ENCODE data around the gene DCTN3. TPM values are rescaled to one million over a fixed set of nuclear protein-coding genes. Genes with fewer than 3 reads are reported as not detected.
"Not testable (repeated sequence)": the region's sequence is repeated elsewhere in the genome, so short reads cannot be mapped to it uniquely, and the experiment has no call there.

DCTN3 gene
- total RNA-seq, 2 experiments from 2014 or later, result 65.9 to 68.4 TPM

DNA sequence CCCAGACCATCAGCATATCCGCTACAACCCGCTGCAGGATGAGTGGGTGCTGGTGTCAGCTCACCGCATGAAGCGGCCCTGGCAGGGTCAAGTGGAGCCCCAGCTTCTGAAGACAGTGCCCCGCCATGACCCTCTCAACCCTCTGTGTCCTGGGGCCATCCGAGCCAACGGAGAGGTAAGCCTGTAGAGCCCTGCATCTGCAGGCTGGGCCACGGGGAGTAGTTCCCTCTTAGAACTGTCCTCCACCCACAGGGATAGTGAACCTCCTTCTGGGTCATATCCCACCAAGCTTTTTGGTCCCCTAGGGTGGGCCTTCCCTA lies 26.7 kb upstream of the DCTN3 start:
- Mint-ChIP-seq H3K36me3 (ENCODE audit: low read depth) (peaks cover 25% of the 10 kb centered on the region), H3K4me1 (peaks cover 29% of the 10 kb centered on the region), H3K9me3 (ENCODE audit: low read depth) (no peaks in the 10 kb centered on the region), H3K4me3 (peak overlapping the region; percentile 91), H3K27ac (peak overlapping the region; percentile 89), H3K27me3 (no peaks in the 10 kb centered on the region)
- CTCF ChIA-PET, result interaction anchor here (1.1 to 10.8 kb wide), 13 partner anchors 10 to 243 kb away, joined by 3 to 131 read pairs (median 8); partner anchors contain the start of genes ARID3C, CCL27, DCTN3 and SIGMAR1
- no peak for DNase-seq
- no peak for ATAC-seq
- POLR2A ChIA-PET, result interaction anchor here (1.0 to 1.5 kb wide), 2 partner anchors 9 to 468 kb away, joined by 3 to 16 read pairs; partner anchors contain the start of genes ATOSB and SIGMAR1
- intact Hi-C loops (cut with DNase I, micrococcal nuclease), result loop anchor here (2.0 to 5.0 kb wide), 4 partner anchors 26 to 340 kb away; partner anchors contain the start of genes DCTN3 (in 1 of the 2), DNAJB5 (in 1 of the 2) and RPP25L (in 1 of the 2)

DNA sequence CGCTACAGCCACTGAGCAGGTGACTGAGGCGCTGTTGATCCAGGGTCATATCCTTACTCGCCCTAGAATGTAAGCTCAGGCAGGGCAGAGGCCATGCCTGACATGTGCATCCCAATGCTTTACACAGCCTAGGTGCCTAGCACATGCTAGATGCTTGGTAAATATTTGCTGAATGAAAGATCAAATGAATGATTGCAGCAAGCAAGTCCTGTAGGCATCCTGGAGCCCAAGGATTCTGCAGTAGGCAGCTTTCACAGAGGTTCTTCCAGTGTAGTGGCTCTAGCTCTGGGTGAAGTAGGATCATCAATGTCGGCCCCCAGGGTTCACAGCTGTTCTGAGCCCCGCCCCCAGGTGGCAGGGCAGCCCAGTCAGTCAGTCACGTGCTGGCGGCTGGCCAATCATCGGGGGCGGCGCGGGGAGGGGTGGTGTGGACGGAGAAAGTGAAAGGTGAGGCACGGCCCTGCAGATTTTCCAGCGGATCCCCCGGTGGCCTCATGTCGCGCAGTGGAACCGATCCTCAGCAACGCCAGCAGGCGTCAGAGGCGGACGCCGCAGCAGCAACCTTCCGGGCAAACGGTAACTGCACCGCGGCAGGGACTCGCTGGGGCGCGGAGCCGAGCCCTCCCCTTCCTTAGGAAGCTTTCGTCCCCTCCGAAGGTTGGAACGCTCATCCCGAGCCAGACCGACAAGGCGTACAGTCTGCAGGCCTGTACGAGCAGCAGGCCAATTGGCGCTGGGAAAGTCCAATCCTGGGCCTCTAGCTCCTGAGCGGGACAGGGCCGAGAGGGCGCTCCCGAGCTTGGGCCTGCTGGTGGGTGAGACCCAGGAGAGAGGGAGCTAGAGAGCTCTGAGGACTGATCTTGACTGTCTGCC lies 26.2 kb upstream of the DCTN3 start, which contains the start of gene GALT:
Gene GALT, plus strand, starts transcription at position 465 of the 873 bp plus-strand sequence. Its CDS starts 30 bp downstream, at position 495.
- Mint-ChIP-seq H3K4me3 (peak within 1 kb of the TSS; percentile 91), H3K27ac (peak within 1 kb of the TSS; percentile 89), H3K4me1 (peaks cover 26% of the 10 kb centered on the region), H3K27me3 (no peaks in the 10 kb centered on the region), H3K9me3 (ENCODE audit: low read depth) (no peaks in the 10 kb centered on the region), H3K36me3 (ENCODE audit: low read depth) (peaks cover 25% of the 10 kb centered on the region)
- peak; percentile 90 for ATAC-seq
- POLR2A ChIA-PET, result interaction anchor here (0.7 to 1.5 kb wide), 5 partner anchors 9 to 1146 kb away, joined by 3 to 16 read pairs (median 3); partner anchors contain the start of genes ATOSB, RPP25L and SIGMAR1
- CTCF ChIA-PET, result interaction anchor here (0.7 to 10.8 kb wide), 17 partner anchors 11 to 1013 kb away, joined by 3 to 131 read pairs (median 4); partner anchors contain the start of genes ARID3C, CCL27, DCTN3 and SIGMAR1
- intact Hi-C loops (cut with DNase I, micrococcal nuclease), result loop anchor here (1.0 to 5.0 kb wide), 7 partner anchors 8 to 341 kb away; partner anchors contain the start of genes DCTN3 (in 1 of the 2), DNAJB5 (in 1 of the 2), RPP25L (in 1 of the 2) and SIGMAR1 (in 1 of the 2)
- DNase-seq, result peak; percentile 99

DNA sequence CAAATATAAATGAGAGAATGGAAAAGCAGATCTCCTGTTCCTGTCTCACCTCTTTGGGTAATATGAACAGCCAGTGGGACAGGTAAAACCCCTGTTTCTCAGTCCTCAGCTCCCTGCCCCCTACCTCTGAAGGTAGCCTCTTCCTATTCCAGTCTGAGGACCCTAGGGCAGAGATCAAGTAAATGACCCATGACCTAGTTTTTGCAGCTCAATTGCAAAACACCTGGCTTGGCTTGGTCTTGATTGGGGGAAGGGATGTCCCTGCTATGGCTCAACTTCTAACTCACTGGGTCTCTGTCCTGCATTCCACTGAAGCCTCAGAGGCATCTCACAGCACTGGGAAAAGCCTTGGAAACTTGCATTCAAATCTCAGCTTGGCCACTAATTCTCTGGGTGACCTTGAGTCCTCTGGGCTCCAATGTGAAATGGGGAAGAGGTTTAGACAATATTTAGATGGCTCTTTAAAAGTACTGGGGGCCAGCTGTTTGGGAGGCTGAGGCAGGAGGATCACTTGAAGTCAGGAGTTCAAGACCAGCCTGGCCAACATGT lies 24.5 kb upstream of the DCTN3 start:
- no peak for ATAC-seq
- ChIA-PET CTCF (interaction anchor here (0.7 to 10.8 kb wide), 10 partner anchors 10 to 831 kb away, joined by 3 to 131 read pairs (median 4); partner anchors contain the start of gene SIGMAR1), POLR2A (no interaction called here)
- H3K9me3 Mint-ChIP-seq (ENCODE audit: low read depth), result no peaks in the 10 kb centered on the region
- DNase-seq, result no peak
- no peak overlapping the region for H3K4me3 Mint-ChIP-seq
- no peaks in the 10 kb centered on the region for H3K27me3 Mint-ChIP-seq
- no peak overlapping the region for H3K27ac Mint-ChIP-seq
- intact Hi-C loops (cut with DNase I, micrococcal nuclease), result loop anchor here (5.0 kb wide), 2 partner anchors 33 to 342 kb away; partner anchors contain the start of genes DNAJB5 (in 1 of the 2) and RPP25L (in 1 of the 2)
- H3K36me3 Mint-ChIP-seq (ENCODE audit: low read depth), result peaks cover 25% of the 10 kb centered on the region
- H3K4me1 Mint-ChIP-seq, result peaks cover 28% of the 10 kb centered on the region

DNA sequence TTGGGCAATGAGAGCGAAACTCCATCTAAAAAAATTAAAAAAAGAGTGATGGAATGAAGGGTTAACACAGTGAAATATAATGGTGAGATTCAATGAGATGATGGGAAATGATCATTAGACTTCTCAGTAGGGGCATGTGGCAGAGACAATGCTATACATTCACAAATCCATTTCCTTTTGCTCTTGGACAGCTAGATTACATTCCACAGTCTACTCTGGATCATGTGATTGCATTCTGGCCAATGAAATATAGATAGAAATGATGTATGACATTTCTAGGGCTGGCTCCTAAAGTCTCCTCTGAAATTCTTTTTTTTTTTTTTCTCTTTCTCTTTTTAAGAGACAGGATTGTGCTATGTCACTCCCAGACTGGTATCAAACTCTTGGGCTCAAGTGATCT lies 22.4 kb upstream of the DCTN3 start:
- no peak for DNase-seq
- no peak overlapping the region for H3K4me3 Mint-ChIP-seq
- ChIA-PET CTCF (interaction anchor here (1.0 to 10.8 kb wide), 4 partner anchors 8 to 60 kb away, joined by 3 to 131 read pairs (median 4); partner anchors contain the start of gene SIGMAR1), POLR2A (no interaction called here)
- intact Hi-C loops (cut with DNase I, micrococcal nuclease), result no loop called here
- peaks cover 29% of the 10 kb centered on the region for H3K4me1 Mint-ChIP-seq
- no peak overlapping the region for H3K27ac Mint-ChIP-seq
- H3K36me3 Mint-ChIP-seq (ENCODE audit: low read depth), result peaks cover 5% of the 10 kb centered on the region
- H3K27me3 Mint-ChIP-seq, result no peaks in the 10 kb centered on the region
- no peaks in the 10 kb centered on the region for H3K9me3 Mint-ChIP-seq (ENCODE audit: low read depth)
- ATAC-seq, result no peak

DNA sequence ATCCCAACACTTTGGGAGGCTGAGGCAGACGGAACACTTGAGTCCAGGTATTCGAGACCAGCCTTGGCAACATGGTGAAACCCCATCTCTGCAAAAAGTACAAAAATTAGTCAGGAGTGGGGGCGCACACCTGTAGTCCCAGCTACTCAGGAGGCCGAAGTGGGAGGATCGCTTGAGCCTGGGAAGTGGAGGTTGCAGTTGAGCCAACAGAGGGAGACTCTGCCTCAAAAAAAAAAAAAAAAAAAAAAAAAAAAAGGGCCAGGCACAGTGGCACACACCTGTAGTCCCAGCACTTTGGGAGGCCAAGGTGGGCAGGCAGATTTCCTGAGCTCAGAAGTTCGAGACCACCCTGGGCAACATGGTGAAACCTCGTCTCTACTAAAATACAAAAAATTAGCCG lies 19.0 kb upstream of the DCTN3 start:
- not testable (repeated sequence) for ATAC-seq; H3K27me3 Mint-ChIP-seq; H3K27ac Mint-ChIP-seq; DNase-seq; H3K4me3 Mint-ChIP-seq; H3K9me3 Mint-ChIP-seq (ENCODE audit: low read depth)
- peaks cover 21% of the 10 kb centered on the region for H3K36me3 Mint-ChIP-seq (ENCODE audit: low read depth)
- POLR2A ChIA-PET, result interaction anchor here (3.4 kb wide), 1 partner anchor 7 kb away, joined by 16 read pairs; the partner anchor contains the start of gene GALT
- peaks cover 36% of the 10 kb centered on the region for H3K4me1 Mint-ChIP-seq
- CTCF ChIA-PET, result interaction anchor here (1.5 to 8.3 kb wide), 3 partner anchors 8 to 60 kb away, joined by 6 to 131 read pairs (median 13); partner anchors contain the start of genes GALT and IL11RA
- intact Hi-C loops (cut with DNase I, micrococcal nuclease), result loop anchor here in 1 of 2 experiments (5.0 to 10.0 kb wide), 3 partner anchors 182 to 1175 kb away; partner anchors contain the start of genes DNAI1, FAM219A, HINT2 and SPAG8

DNA sequence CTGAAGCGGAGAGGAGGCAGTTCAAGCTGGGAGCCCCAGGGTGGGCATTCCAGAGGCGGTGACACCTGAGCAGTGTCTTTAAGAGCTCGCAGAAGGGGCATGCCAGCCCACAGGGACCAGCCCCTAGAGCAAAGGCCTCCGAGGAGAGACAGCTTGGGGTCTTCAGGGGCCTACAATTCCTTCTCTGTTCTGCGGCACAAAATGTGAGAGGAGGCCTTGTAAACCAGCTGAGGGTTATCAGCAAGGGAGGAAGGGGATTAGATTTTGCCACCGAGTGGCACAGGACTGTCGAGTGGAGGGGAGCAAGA lies 17.8 kb upstream of the DCTN3 start:
- H3K27ac Mint-ChIP-seq, result peak overlapping the region; percentile 92
- no peaks in the 10 kb centered on the region for H3K27me3 Mint-ChIP-seq
- peaks cover 21% of the 10 kb centered on the region for H3K36me3 Mint-ChIP-seq (ENCODE audit: low read depth)
- no peaks in the 10 kb centered on the region for H3K9me3 Mint-ChIP-seq (ENCODE audit: low read depth)
- POLR2A ChIA-PET, result interaction anchor here (0.6 to 3.4 kb wide), 5 partner anchors 8 to 592 kb away, joined by 3 to 16 read pairs (median 4); partner anchors contain the start of genes DCTN3, DNAI1, FAM219A and GALT
- intact Hi-C loops (cut with DNase I, micrococcal nuclease), result loop anchor here (1.0 to 10.0 kb wide), 4 partner anchors 8 to 1177 kb away; partner anchors contain the start of genes DNAI1 (in 1 of the 2), FAM219A (in 1 of the 2), GALT (in 1 of the 2) and HINT2 (in 1 of the 2)
- ATAC-seq, result no peak
- CTCF ChIA-PET, result interaction anchor here (0.6 to 8.3 kb wide), 15 partner anchors 9 to 375 kb away, joined by 3 to 131 read pairs (median 4); partner anchors contain the start of genes DCTN3, GALT, IL11RA and RPP25L
- DNase-seq, result peak; percentile 18
- H3K4me3 Mint-ChIP-seq, result peak overlapping the region; percentile 84
- H3K4me1 Mint-ChIP-seq, result peaks cover 40% of the 10 kb centered on the region

DNA sequence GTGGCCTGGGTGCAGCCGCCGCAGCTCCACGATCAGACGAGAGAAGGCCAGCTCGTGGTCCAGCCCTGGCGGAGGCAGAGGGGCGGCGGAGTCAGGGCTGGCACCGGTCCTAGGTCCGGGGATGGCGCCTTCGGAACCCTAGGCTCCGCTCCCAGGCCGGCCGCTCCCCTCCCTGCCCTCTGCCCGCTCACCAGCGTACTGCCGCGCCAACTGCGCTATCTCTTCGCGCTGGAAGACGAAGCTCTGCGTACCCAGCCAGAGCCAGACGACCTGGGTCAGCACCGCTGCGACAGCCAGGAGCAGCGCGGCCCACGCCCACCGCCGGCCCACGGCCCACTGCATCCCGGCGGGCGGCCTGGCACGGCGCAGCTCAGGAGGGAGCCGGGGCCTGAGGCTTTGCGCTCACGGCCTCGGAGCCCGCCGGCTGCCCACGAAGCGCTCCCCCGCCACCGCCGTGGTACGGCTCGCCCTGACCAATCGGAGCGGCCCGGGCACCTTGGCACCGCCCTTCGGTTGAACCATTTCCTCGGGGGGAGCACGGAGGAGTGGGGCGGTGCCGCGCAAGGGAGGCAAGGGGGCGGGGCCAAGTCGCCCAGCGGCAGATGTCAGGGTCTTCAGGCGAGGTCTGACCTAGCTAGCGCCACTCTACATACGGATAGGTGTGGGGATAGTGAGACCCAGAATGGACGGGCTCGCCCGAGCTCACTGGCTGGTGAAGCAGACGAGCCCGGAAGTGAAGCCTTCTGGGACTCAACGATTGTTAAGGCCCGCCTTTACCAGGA lies 17.3 kb upstream of the DCTN3 start, which contains the start of gene SIGMAR1:
Gene SIGMAR1, minus strand, starts transcription at position 432 of the 782 bp plus-strand sequence. Its CDS starts 90 bp downstream, at position 342.
- ChIA-PET POLR2A (interaction anchor here (0.5 to 3.4 kb wide), 10 partner anchors 9 to 179 kb away, joined by 3 to 16 read pairs (median 3); partner anchors contain the start of genes DCTN3, DNAI1, FAM219A and GALT), CTCF (interaction anchor here (0.6 to 8.3 kb wide), 18 partner anchors 10 to 375 kb away, joined by 3 to 131 read pairs (median 5); partner anchors contain the start of genes DCTN3, GALT, IL11RA and RPP25L)
- DNase-seq, result peak; percentile 96
- Mint-ChIP-seq H3K9me3 (ENCODE audit: low read depth) (no peaks in the 10 kb centered on the region), H3K27me3 (no peaks in the 10 kb centered on the region), H3K4me1 (peaks cover 40% of the 10 kb centered on the region), H3K36me3 (ENCODE audit: low read depth) (peaks cover 21% of the 10 kb centered on the region), H3K4me3 (peak within 1 kb of the TSS; percentile 84), H3K27ac (peak within 1 kb of the TSS; percentile 92)
- intact Hi-C loops (cut with DNase I, micrococcal nuclease), result loop anchor here (1.0 to 10.0 kb wide), 10 partner anchors 9 to 1177 kb away; partner anchors contain the start of genes DNAI1 (in 2 of the 2), FAM219A (in 2 of the 2), GALT (in 2 of the 2) and DCTN3 (in 1 of the 2)
- peak; percentile 94 for ATAC-seq

DNA sequence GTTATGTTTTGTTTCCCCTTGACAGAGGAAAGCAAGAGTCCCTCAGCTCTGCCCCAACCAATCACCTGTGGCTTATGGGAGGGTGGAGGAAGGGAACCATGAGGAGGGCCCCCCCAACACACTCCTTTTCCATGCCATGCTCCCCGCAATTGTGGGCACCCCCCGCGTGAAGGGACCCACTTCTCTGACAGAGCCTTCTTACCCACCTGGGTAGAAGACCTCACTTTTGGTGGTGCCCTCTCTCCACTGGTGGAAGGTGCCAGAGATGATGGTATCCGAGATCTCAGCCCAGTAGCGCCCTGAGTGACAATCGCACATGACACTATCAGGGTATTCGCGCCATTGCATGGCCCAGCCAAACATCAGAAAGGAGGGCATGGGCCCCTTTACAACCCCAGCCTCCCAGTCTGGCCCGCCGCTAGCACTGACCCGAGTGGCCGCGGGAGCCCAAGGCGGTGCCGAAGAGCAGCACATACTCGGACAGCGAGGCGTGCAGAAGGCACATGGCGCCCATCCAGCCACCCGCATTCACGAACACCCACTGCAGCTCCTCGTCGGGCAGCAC lies 16.6 kb upstream of the DCTN3 start:
- Mint-ChIP-seq H3K27ac (peak overlapping the region; percentile 87), H3K4me3 (peak overlapping the region; percentile 84), H3K4me1 (peaks cover 40% of the 10 kb centered on the region), H3K27me3 (no peaks in the 10 kb centered on the region), H3K36me3 (ENCODE audit: low read depth) (peaks cover 21% of the 10 kb centered on the region), H3K9me3 (ENCODE audit: low read depth) (no peaks in the 10 kb centered on the region)
- CTCF ChIA-PET, result interaction anchor here (0.8 to 8.3 kb wide), 12 partner anchors 10 to 233 kb away, joined by 3 to 131 read pairs (median 8); partner anchors contain the start of genes DCTN3, GALT, IL11RA and RPP25L
- ATAC-seq, result peak; percentile 2
- POLR2A ChIA-PET, result interaction anchor here (0.5 to 3.4 kb wide), 5 partner anchors 10 to 28 kb away, joined by 3 to 16 read pairs (median 3); partner anchors contain the start of genes DCTN3 and GALT
- intact Hi-C loops (cut with DNase I, micrococcal nuclease), result loop anchor here (1.0 to 10.0 kb wide), 10 partner anchors 9 to 1178 kb away; partner anchors contain the start of genes DNAI1 (in 2 of the 2), FAM219A (in 2 of the 2), DCTN3 (in 1 of the 2) and GALT (in 1 of the 2)
- peak; percentile 41 for DNase-seq

DNA sequence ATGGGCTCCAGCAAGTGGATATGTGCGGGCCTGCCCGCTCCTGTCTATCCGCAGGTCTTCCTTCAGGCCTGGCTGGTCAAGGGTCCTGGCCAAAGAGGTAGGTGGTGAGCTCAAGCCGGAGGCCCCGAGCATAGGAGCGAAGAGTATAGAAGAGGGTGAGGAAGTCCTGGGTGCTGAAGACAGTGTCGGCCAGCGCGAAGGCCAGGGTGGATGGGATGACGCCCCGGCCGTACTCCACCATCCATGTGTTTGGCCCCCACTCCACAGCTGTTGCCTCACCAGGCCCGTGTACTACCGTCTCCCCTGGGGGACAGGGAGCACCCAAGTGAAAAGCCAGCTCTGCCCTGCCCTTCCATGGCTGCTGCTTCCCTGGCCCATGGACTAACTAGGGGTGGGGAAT lies 15.3 kb upstream of the DCTN3 start:
- Mint-ChIP-seq H3K4me3 (peak overlapping the region; percentile 84), H3K36me3 (ENCODE audit: low read depth) (peaks cover 21% of the 10 kb centered on the region), H3K9me3 (ENCODE audit: low read depth) (no peaks in the 10 kb centered on the region), H3K4me1 (peaks cover 37% of the 10 kb centered on the region), H3K27ac (no peak overlapping the region), H3K27me3 (peaks cover under 1% of the 10 kb centered on the region)
- no peak for ATAC-seq
- intact Hi-C loops (cut with DNase I, micrococcal nuclease), result loop anchor here in 1 of 2 experiments (5.0 to 10.0 kb wide), 3 partner anchors 178 to 1179 kb away; partner anchors contain the start of genes DNAI1, FAM219A, HINT2 and SPAG8
- POLR2A ChIA-PET, result interaction anchor here (1.8 kb wide), 1 partner anchor 16 kb away, joined by 4 read pairs; the partner anchor contains the start of gene DCTN3
- DNase-seq, result no peak
- CTCF ChIA-PET, result interaction anchor here (0.9 to 8.3 kb wide), 10 partner anchors 10 to 232 kb away, joined by 3 to 131 read pairs (median 20); partner anchors contain the start of genes DCTN3, GALT, IL11RA and RPP25L
